GM21447 (cell line): ENCODE results near the gene IKZF4.
A peak's percentile ranks its signal among the peaks of the same experiment; 100 is the strongest.
"Not testable (repeated sequence)": the region's sequence is repeated elsewhere in the genome, so short reads cannot be mapped to it uniquely, and the experiment has no call there.

Experiments
- ATAC-seq: cut with Tn5 transposase; IDR thresholded peaks from one replicate; pipeline ENCODE4 v1.9.1; 2021; ENCODE audit not compliant: unreplicated experiment

IKZF4 gene

GRCh38 chr12:56020423-56021184 is at the start of gene IKZF4:
Gene IKZF4 (plus strand): TSS chr12:56021043. CDS start chr12:56021494, 451 bp downstream.
- no peak for ATAC-seq

- no peak for ATAC-seq
Observed at GRCh38 chr12:55972042-55972441, 48.8 kb upstream of the IKZF4 start.

- ATAC-seq = no peak
Observed at GRCh38 chr12:55972456-55972855, 48.4 kb upstream of the IKZF4 start.

- ATAC-seq = no peak
Observed at GRCh38 chr12:55972911-55973598, 47.8 kb upstream of the IKZF4 start.

- peak; percentile 95 for ATAC-seq
Observed at GRCh38 chr12:55973599-55974307, 47.1 kb upstream of the IKZF4 start, which contains the start of gene RAB5B. Gene RAB5B (plus strand): TSS chr12:55974078. CDS start chr12:55986961, 12,883 bp downstream.

GRCh38 chr12:55974308-55974730 is 46.5 kb upstream of the IKZF4 start:
- ATAC-seq = peak; percentile 15

GRCh38 chr12:55978393-55978792 is 42.5 kb upstream of the IKZF4 start:
- no peak for ATAC-seq

GRCh38 chr12:55979069-55979468 is 41.8 kb upstream of the IKZF4 start:
- no peak for ATAC-seq

GRCh38 chr12:55981882-55982281 is 39.0 kb upstream of the IKZF4 start:
- not testable (repeated sequence) for ATAC-seq

- peak; percentile 85 for ATAC-seq
Observed at GRCh38 chr12:55982319-55982936, 38.4 kb upstream of the IKZF4 start.

- ATAC-seq = no peak
Observed at GRCh38 chr12:55983232-55983842, 37.5 kb upstream of the IKZF4 start.

GRCh38 chr12:55984861-55985260 is 36.0 kb upstream of the IKZF4 start:
- ATAC-seq = no peak

GRCh38 chr12:55985341-55985740 is 35.5 kb upstream of the IKZF4 start:
- ATAC-seq = no peak

- ATAC-seq = not testable (repeated sequence)
Observed at GRCh38 chr12:55985976-55986375, 34.9 kb upstream of the IKZF4 start.

GRCh38 chr12:55991110-55991509 is 29.7 kb upstream of the IKZF4 start:
- ATAC-seq = no peak

- ATAC-seq = no peak
Observed at GRCh38 chr12:55993230-55993853, 27.5 kb upstream of the IKZF4 start.

- ATAC-seq = no peak
Observed at GRCh38 chr12:55995366-55995765, 25.5 kb upstream of the IKZF4 start.

- ATAC-seq = no peak
Observed at GRCh38 chr12:55996201-55996714, 24.6 kb upstream of the IKZF4 start.

- peak; percentile 98 for ATAC-seq
Observed at GRCh38 chr12:55996715-55997534, 23.9 kb upstream of the IKZF4 start, which contains the start of gene SUOX. Gene SUOX (plus strand): TSS chr12:55997276. CDS start chr12:56002222, 4,946 bp downstream.
